NCI-H345 treated with DMSO at 0.1 percent for 48 hours (cell line): ENCODE data around the gene RNF225.
A peak's percentile ranks its signal among the peaks of the same experiment; 100 is the strongest.
"Not testable (repeated sequence)": the region's sequence is repeated elsewhere in the genome, so short reads cannot be mapped to it uniquely, and the experiment has no call there.

Source experiments
- DNase-seq: peaks from one replicate; lab custom pipeline; 2025; ENCODE audit not compliant: unreplicated experiment; lab: John Stamatoyannopoulos, UW

Gene RNF225

GRCh38 chr19:58361900-58362271 is 33.6 kb upstream of the RNF225 start:
- DNase-seq, result no peak

DNA sequence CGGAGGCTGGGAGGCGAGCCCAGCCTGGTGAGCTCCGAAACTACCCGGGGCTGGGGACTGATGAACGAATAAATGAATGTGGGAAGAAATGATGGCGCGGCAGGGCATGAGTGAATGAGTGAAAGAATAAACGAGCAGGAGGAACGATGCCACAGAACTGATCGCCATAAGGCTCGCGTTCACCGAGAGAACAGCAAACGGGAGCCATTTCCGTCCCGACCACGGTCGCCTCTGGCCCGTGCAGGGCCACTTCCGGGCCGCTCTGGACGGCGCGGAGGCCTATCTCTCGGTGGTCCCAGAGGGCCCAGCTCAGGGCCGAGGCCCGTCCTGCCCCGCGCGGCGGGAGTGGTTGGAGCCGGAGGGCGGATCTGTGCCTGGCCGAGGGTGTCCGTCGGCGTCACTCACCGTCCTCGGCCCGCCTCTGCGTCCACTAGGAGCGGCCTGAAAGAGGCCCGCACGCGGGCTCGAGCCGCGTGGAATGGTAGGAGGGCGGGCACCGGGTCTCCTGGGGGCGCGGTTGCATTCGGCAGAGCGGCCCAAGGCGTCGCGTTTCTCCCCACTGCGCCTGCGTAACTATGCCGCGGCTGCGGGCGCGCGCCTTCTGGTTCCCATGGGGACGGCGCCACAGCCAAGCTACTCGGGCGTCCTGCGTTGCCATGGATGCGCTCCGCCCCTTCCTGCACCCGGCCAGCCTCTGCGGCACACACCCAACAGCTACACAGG is 33.0 kb upstream of the RNF225 start, which contains the start of gene ZNF497:
Gene ZNF497, minus strand, starts transcription at position 480 of the 723 bp plus-strand sequence. CDS start 5,116 bp downstream, outside the sequence.
- DNase-seq, result peak; percentile 88

DNA sequence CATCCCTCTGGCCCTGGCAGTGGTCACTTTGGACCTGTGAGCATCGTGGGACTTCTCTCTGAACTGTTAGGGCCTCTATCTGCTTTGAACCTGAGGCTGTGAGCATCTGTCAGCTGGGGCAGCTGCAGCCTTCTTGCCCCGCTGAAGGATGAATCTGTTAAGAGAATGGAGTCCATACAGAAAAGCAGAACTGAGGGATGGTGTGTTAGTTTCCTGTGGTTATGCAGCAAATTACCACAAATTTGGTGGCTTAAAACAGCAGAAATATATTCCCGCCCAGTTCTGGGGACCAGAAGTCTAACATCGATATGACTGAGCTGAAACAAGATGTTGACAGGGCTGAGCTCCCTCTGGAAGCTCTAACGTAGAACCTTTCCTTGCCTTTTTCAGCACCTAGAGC is 31.3 kb upstream of the RNF225 start:
- no peak for DNase-seq

DNA sequence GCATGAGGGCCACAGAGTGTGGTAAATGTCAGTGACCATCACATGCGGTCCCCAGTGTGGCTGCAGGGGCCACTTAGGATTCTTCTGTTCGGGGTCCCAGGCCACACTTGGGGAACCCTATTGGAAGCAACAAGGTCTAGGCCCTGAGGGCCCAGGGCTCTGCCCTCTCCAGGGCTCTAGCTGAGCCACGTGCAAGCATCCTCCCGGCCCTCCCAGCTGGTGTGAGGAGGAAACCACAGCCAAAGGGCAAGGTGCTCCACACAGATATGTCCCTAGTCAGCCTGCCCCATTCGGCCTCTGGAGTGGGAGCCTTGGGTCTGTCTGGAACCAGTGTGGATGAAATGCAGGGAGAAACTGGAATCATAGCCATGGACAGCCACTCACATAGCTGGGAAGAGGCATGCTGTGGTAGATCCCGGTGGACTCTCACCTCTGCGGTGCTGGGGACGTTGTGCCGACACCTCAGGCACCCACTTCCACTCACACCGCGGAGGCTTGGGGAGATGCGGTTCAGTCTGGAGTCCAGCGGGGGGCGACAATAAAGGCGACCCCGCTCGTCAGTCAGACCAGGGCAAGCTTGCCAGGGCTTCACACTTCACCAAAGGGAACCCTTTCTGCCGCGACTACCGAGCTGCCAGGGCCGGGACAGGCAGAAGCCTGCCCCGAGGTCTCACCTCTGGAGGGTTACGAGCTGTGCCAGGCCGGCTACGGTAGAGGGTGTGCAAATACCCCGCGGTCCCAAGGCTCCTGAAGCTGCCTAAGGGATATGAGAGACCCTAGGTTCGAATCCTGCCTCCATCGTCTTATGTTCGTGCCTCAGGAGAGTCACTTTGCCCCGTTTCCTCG is 28.6 kb upstream of the RNF225 start:
- no peak for DNase-seq

- DNase-seq, result no peak
Observed at GRCh38 chr19:58367698-58368454, 27.6 kb upstream of the RNF225 start.

DNA sequence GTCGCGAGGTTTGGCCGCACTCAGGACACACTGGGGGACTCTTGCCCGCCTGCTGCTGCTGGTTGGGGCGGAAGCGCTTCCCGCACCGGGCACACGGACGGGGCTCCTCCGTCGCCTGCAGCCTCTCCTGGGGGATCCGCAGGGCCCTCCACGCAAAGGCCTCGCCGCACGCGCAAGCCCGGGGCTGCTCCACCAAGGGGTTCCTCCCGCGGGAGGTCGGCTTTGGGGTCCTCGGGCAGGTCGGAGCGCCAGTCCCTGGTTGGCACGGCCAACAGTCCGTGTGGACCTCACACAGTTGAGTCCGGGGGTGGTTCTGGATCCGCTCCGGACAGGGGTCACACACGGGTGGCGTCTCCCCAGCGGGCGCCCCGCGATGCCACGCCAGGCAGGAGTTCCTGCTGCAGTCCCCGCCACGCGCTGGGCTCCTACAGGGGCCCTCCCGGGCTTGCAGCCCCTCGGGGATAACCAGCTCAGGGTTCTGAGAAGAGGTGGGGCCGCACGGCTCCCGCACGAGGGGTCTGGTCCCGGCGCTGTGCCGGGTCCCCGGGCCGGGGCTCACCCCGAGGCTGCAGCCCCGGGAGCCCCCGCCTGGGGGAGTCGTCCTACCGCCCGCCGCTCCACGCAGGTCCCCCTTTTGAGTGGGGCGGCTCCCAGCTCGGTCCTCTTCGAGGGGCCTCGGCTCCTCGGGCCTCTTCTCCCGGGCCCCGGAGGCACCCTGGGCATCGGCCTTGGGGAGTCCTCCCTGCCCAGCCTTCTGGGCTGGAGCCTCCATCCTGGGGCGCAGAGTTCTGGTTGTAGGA is 26.7 kb upstream of the RNF225 start:
- DNase-seq, result no peak

DNA sequence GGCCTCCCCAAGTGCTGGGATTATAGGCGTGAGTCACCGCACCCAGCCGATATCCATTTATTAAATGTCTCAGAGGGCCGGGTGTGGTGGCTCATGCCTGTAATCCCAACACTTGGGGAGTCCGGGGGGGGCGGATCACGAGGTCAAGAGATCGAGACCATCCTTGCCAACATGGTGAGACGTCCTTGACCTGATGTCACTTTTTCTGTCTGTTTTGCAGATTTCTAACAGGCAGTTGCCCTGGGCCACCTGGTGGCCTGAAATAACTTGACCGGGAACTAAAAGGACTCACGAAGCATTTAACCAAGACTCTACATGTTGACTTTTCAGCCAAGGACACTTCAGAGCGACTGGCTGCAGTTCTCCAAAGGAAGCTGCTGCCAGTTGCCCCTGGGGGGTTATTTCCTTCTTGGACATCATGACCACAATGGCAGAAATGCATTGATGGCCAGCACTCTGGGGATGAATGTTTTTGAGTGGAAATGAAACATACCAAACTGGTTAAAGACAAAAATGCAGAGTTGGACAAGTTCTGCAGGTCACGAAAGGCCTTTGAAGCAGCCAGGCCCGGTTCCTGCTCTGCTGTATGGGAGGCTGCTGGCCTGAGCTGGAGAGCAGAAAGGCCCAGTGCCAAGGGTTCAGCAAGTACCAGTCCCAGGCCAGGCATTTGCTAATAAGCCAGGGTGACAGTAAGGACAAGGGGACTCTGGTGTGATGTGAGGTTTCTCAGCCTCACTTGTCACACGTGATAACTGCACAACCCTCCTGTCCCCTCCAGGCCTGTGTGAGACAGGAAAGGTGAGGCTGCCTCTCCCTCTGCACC is 22.9 kb upstream of the RNF225 start:
- DNase-seq, result no peak

GRCh38 chr19:58374200-58374599 is 21.3 kb upstream of the RNF225 start:
- DNase-seq, result no peak

DNA sequence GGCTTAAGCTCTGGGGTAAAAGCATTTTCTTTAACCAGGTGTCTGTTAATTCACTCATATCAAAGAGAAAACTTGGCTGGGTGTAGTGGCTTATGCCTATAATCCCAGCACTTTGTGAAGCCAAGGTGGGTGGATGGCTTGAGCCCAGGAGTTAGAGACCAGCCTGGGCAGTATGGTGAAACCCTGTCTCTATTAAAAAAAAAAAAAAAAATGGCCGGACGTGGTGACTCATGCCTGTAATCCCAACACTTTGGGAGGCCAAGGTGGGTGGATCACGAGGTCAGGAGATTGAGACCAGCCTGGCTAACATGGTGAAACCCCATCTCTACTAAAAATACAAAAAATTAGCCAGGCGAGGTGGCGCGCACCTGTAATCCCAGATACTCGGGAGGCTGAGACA is 18.7 kb upstream of the RNF225 start:
- DNase-seq, result not testable (repeated sequence)

DNA sequence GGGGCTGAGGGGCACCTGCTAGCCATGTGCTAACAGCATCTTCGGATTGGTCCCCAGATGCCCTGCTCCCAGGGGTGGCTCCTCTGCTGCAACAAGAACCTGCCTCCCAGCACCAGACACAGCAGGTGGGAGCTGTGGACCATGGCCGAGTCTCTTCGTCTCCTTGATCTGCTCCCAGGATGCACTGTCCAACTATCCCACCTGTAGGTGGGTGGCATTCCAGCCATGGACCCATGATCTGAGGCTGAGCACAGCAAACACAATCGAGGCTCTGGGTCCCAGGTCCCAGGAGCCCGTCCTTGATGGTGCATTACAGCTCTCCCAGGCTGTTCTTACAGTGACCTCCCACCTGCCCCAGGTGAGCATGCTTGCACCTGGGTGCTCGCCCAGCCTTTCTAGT is 16.2 kb upstream of the RNF225 start:
- DNase-seq, result no peak

- DNase-seq, result no peak
Observed at GRCh38 chr19:58380037-58380661, 15.3 kb upstream of the RNF225 start.

GRCh38 chr19:58380662-58381459 is 14.6 kb upstream of the RNF225 start, which contains the start of gene ZNF837:
TSS of gene ZNF837 (minus strand) at chr19:58381030. CDS start at chr19:58369332, 11,698 bp downstream.
- DNase-seq, result peak; percentile 92

- no peak for DNase-seq
Observed at GRCh38 chr19:58381460-58382212, 13.8 kb upstream of the RNF225 start.

DNA sequence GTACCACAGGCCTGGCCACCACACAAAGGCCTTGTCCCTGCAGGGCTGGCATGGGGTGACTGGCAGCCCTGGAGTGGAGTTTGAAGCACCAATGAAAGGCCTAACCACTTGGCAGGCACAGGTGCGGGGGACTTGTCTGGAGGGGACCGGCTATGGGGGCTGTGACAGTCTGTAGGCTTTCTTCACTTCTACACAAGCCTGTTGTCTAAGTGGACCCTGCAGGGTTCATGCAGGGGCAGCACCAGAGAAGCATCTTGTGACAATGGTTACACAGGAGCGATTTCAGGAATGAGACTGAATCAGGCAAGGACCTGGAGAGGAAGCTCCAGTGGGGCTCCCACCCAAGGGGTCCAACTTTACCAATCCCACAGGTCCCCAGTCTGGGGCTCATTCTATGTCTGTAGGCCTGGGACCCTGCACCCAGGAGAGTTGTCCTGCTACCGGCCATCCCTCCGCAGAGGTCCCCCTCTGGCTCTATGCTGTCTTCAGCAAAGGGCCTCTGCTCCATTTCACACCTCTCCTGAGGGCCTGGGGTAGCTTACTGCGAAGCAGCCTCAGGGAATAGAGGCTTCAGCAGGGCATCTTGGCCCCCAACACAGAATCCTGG is 12.4 kb upstream of the RNF225 start:
- DNase-seq, result no peak

DNA sequence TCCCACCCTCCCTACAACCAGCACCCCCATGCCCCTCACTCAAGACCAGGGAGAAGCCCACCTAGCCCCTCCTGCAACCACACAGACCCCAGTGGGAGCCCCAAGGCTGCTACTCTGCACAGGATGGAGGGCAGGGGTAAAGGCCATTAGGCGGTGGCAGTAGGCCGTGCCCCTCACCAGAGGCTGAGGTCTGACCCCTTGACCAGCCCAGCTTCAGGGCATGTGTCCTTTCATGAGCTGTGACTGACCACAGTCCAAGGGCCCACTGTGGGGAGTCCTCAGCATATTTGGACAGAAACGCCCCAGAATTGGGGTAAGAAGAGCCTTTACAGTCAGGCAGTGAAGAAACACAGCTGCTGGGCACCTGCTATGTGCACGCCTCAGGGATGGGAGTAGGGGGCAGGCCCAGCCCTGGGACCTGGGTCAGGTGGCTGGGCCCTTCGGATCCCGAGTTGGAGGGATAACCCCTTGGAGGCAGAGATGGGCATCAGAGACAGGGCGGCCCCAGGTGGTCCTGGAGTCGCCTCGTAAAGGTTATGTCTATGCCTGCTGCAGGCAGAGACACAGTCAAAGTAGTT is 10.1 kb upstream of the RNF225 start:
- no peak for DNase-seq

DNA sequence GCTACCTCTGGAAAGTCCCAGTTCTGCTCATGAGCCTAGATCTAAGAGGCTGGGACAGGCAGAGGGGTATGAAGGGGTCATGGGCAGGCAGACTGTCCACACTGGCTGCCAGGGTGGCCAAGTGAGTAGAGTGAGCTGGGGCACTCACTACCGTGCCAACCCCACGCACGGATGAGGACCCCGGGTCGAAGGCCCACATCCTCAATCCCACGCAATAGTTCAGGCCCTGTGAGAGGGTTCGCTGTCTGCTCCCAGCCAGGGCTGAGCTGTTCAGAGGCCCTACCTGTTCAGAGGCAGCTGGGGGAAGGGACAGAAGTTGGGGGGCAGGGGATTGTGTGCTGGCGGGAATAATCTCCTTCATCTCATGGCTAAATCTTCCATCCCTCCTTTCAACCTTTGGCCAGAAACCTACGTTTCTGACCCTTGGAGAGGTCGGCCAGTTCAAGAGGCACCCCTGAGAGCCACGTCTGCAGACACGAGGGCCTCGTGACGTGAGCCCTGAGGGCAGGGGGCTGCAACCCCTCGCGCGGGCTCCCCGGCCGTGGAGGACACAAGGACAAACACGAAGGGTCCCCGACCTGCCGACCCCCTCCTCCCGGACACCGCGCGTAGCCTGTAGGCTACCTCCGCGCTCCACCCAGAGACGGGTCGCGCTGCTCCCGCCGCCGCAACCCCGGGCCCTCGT is 9.4 kb upstream of the RNF225 start:
- no peak for DNase-seq
